HG02938 (cell line): ENCODE measurements around the gene POGLUT3.

ENCODE experiments used
- ATAC-seq: cut with Tn5 transposase; IDR thresholded peaks from one replicate; pipeline ENCODE4 v1.9.1; 2021; ENCODE audit warnings: mild to moderate bottlenecking, moderate library complexity; ENCODE audit not compliant: unreplicated experiment

POGLUT3 gene, protein sequence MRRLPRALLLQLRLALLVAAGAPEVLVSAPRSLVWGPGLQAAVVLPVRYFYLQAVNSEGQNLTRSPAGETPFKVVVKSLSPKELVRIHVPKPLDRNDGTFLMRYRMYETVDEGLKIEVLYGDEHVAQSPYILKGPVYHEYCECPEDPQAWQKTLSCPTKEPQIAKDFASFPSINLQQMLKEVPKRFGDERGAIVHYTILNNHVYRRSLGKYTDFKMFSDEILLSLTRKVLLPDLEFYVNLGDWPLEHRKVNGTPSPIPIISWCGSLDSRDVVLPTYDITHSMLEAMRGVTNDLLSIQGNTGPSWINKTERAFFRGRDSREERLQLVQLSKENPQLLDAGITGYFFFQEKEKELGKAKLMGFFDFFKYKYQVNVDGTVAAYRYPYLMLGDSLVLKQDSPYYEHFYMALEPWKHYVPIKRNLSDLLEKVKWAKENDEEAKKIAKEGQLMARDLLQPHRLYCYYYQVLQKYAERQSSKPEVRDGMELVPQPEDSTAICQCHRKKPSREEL

DNA sequence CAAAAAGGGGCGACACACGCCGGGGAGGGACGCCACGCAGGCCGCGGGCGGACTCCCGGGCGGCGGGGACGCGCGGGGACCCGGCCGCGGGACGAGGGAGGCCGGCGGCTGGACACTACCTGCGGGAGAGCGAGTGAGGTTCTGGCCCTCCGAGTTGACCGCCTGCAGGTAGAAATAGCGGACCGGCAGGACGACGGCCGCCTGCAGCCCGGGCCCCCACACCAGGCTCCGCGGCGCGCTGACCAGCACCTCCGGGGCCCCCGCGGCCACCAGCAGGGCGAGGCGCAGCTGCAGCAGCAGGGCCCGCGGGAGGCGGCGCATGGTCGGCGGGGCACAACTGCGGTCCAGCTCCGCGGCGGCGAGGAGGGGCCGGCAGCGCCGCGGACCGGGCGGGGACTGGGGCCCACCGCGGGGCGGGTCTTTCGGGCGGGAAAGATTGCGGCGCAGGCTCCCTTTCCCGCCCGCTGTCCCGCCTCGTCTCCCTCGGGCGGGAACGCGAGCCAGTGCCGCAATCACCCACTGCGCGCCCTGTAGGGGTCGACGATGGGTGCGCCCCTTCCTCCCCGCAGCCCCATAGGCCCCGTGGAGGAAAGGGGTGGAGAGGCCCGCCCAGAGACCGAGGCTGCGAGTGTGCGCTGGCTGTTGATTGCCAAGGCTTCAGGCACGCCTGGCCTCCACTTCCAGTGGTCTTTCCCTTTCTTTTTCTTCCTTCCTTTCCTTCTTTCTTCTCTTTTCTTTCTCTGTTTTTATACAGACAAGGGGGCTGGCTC is at the start of gene POGLUT3:
POGLUT3 (minus strand) TSS at position 339 of the 770 bp plus-strand sequence; CDS start at position 321, 18 bp downstream.
- ATAC-seq = peak; percentile 47

DNA sequence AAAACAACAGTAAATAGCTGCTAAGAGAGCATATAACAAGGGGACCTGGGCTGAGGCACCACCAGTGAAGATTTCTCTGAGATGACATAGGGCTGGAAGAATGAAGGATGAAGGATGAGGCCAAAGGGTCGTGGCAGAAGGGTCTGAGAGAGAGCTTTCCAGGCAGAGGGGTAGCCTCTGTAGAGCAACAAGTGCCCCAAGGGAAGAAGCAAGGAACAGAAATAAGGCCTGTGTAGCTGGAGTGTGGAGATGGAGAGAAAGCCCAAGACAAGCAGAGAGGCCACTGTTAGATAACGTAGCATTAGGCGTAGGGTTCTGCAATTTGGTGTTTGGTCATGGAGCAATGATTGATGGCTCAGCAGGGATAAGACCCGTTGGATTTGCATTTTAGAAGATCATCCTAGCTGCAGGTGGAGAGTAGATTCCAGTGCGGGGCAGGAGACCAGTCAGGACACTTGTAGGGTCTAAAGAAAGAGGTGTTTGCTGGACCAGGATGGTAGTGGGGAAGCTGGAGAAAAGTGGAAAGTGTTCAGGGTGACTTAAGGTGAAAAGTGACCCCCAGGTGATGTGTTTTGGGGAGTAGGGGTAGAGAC is 47.8 kb upstream of the POGLUT3 start:
- no peak for ATAC-seq

DNA sequence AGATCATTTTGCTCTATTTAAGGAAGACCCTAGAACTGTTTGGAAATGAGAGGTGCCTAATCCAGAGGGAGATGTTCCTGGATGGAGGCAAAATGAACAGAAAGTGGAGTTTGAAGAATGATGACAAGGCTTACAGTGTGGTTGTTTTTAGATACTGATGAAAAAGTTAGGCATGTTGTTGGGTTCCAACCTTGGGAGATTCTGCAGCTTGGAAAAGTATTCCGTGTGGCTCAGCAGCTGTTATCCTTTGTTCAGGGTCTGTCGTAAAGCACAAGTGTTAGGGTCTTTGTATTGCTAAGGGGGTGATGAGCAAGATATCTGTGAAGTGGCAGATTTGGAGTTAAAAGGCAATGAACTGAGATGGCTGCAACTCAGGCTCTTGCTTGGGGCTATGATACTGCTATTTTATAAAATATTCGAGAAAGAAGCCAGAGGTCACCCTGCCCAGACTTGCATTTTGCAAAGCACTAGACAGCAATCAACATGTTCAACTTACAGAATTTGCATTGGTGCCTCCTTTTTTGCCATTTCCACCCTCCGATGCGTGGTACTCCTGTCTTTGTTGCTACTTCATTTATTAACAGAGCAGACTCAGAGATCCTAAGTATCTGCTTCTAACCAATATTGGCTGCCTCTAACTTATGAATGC is 45.3 kb upstream of the POGLUT3 start:
- no peak for ATAC-seq

DNA sequence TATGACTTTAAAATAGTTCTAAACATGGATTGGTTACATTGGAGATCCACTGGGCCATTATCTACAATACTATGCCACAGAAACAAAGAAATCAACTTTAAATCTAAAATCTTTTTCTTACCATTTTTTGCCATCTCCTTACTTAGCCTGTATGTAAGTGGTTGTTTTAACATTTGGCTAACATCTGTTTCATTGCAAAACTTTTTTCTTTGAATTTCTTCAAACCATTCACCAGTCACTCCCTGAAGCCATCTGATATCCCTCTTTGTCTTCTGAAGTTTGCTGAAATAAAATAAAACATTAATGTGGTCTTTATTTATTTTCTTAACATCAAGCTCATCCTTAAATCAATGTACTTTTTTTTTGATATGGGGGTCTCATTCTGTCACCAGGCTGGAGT is 43.3 kb upstream of the POGLUT3 start:
- no peak for ATAC-seq

DNA sequence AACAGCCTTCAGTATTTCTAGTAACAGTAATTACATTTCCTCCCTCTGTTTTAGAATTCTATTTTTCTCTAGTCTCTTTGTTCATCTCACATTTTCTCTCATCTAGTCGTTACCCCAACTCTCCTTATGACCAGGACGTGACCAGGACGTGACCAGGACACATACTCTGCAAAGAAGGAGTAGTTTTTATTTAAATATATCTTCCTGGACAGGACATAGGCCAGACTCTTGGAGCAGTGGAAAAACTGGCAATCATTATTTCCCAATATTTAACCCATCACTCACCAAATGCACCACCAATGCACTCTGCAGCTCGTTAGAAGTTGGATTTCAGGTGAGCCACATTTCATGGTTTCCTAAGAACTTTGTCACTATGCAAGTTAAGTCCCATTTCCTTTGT is 40.3 kb upstream of the POGLUT3 start:
- no peak for ATAC-seq

DNA sequence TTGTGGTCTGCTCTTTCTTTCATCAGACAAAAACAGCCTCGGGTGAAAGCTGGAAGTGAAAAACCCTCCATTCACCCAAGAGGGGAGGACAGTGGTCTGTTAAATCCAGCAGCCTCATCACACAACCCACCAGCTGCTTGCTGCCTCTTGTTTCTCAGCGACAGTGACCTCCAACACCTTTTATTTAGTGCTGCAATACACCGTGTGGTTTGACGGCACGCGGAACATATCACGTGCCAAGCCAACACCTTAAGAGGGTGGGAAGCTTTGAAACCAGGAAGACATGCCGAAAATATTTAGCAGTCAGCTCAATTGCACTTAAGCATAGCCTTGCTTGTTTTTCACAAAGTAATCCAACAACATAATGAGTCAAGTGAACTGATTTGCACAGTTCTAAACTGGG is 39.8 kb upstream of the POGLUT3 start:
- no peak for ATAC-seq

DNA sequence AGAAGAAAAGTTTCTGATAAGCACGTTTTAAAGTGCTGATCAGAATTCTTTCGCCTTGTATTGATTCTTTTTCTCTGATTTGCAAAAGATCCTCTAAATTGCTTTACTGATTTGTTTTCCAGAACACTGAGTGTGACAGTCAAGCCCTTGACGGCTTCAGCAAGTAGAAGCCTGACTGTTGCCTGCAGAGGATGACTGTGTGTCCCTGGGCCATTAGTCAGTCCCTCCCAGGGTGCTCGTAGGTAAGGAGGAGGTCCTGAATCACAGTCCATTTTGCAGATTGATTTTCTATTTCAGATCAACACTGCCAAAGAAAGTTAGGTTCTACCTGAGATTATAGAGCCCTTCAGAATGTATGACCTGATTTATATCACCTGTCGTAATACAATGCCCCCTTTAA is 38.6 kb upstream of the POGLUT3 start:
- no peak for ATAC-seq

DNA sequence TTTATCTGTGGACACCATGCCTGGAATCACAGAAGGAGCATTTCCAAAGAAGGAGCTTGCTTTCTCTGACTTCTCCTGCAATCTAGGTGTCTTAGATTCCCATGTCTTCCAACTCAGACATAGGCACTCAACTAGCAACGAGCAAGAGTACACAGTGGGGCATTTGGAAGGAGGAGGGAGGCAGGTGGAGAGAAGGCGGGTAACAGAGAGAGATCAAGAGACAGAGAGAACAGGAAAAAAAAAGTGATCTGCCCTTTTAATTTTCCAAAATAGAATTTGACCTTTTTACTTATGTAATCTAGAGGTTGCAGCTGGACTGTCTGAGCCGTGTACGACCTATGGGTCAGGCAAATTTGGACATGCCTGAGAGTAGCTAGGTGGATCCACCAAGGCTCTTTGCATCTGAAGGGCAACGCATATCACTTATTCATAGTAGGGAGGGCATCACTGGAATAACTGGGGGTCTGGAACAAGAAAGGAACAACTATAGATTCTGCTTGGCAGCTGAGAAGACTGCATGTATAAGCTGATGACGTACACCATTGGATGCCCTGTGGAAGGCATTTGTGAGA is 37.3 kb upstream of the POGLUT3 start:
- no peak for ATAC-seq

DNA sequence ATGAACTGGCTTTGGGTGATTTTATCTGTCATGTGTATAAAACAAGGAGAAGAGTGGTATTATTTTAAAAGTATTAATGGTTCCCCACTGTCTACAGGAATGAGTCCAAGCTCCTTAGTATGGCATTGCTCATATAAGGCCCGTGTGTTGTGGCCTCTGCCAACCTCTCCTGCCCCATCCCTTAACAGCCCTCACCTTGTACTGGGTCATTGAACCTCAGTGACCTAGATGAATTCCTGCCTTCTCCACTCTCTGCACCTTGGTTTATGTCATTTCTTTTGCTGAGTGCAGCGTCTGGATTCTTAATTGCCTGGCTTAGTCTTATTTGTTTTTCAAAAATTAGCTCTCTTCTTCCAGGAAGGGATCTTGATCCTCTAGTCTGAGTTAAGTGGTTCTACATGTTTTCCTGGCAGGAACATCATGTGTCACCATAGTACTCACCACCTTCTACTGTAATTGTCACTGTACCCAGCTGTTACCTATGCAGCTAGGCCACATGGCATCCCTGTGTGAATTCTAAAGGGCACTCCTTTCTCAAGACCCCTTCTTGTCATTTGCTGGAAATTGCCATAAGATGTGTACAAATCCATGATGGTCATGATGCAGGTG is 36.2 kb upstream of the POGLUT3 start:
- ATAC-seq = no peak

DNA sequence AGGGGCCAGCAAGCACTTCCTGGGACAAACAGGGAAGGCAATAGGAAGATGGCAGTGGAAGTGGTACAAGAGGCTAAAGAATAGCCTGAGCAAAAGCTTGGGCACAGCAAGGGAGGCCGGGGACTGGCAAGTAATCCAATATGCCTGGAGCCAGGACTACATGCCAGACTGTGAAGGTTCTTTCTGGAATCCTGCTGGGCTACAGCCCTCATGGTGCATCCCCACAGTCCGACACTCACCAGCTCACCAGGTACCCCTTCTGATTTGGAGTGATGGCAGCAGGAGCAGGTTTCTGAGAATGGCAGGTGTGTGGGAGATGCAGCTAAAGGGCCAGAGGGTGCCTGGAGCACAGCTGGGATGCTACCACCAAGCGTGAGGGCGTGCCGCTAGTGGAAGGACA is 32.2 kb upstream of the POGLUT3 start:
- no peak for ATAC-seq

DNA sequence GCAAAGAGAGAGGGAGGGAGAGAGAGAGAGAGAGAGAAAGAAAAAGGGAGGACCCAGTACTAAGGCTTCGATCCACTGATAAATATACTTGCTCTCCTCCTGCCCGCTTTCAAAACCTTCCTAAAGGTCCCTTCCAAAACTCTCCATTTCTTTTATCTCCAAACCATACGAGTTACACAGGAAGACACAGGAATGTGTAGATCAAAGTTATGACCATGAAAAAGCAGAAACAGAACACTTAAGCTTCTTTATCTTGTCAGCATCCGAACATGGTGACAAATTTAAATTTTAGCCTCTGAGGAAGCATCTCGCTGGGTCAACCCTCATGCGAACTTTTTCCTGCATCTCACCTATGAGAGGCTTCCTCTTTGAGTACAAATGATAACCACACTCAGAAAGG is 29.2 kb upstream of the POGLUT3 start:
- ATAC-seq = no peak

DNA sequence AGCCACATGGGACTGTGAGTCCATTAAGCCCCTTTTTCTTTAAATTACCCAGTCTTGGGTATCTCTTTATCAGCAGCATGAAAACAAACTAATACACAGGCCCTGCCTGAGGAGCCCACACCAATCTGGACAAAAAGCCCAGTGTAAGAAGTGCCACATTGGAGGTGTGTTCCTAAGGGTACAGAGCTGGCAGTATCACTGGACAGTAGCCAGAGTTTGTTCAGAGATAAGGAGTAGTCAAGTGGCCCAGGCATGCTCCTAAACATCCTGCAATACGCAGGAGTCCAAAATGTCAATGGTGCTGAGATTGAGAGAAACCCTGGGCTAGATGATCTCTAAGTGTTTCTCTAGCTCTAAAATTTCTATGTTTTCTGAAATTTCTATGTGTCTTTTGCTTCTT is 27.0 kb upstream of the POGLUT3 start:
- ATAC-seq = no peak

DNA sequence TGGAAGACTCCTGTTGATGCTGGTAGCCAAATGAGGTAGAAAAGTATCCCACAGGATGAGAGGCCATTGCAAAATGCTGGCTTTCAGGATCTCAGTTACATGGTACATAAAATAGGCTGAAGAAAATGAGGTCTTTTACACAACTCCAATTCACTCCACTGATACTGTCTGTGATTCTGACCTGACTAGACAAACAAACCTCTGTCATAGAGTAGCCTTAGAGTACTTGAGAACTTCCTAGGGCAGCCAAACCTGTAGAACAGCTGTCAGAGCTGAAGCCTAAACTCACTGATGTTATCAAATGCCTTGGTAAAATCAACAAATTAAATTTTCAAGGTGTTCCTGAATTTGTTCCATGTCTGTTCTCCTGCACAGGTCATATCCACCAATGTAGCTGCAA is 26.2 kb upstream of the POGLUT3 start:
- ATAC-seq = no peak

DNA sequence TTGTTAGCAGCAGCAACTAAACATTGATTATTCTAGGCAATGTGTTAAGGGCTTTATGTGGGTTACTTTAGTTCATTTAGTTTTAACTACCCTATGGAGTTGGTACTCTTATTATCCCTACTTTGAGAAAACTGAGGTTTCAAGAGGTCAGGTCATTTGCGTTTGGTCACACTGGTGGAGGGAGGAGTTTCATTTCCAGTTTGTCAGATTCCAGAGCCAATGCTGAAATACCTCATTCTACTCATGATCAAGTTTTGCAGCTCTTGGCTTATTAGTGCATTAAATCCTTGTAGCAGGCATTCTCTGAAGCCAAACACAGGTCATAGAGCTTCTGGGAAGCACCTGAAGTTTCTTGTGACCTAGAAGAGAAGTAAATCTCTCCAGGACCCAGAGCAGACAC is 24.1 kb upstream of the POGLUT3 start:
- no peak for ATAC-seq

DNA sequence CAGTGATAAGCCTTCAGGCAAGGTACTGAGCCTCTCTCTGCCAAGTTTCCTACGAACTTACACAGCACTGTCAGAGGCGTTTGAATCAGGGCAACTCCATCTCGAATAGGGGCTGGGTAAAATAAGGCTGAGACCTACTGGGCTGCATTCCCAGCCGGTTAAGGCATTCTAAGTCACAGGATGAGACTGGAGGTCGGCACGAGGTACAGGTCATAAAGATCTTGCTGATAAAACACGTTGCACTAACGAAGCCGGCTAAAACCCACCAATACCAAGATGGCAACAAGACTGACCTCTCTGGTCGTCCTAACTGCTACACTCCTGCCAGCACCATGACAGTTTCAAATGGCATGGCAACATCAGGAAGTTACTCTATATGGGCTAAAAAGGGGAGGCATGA is 20.4 kb upstream of the POGLUT3 start:
- ATAC-seq = no peak

DNA sequence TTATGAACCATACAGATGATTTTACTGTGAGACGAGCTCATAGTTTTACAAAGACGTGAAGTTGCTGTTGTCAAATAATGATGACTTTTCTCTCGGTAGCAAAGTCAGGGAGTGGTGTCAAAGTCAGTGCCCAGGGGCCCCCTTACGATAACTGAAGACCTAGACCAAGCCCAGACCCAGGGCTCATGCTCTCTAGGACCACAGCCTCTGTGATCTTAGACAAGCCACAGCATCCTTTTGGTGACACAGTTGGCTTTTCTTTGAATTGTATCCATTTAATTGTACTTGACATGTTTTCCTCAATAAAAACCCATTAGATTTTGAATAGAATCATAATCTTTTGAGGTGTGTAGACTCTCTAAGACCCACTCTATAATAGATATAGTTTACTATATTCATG is 17.9 kb upstream of the POGLUT3 start:
- ATAC-seq = no peak

DNA sequence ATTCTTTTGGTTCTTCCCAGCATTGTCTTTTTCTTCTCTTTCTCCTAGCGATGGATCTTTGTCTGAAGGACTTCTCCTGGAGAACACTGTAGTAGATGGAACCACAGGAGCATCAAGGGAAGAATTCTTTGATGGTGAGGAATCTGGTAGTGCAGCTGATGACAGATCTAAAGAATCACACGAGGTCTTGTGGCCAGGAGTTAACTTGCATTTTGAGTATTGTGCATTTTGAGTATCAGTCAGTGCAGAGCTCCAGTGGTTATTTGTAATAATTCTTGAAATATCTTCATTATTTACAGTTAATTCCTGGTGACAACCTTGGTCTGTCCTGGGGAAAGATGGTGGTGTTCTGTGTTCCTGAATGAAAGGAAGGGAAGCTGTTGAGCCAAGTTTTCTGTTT is 14.5 kb upstream of the POGLUT3 start:
- ATAC-seq = no peak

DNA sequence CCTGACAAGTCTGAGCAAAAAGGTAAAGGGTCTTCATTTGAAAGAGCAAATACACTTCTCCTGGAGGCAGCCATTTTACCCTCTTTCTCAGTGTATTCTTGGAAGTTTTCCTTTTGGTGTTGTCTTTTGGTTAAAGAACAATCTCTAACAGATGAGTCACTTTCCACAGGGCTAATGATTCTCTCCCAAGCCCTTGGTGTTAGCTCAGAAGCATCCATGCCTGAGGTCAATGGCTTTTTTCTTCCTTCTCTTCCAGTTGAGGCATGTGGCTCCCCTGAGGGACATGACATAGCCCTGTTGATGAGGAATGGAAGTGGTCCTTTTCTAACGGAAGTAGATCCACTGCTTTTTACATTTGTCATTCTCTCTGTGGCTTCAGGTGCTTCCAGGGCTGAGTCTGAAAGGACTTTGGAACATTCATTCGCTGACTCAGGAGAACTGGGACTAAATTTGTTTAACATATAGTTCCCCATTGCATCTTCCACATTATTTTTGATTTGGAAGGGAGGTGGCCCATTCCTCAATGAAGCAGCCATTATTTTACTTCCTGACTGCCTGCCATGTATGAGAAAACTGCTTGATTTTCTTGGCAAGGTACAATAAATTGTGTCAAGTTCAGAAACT is 13.8 kb upstream of the POGLUT3 start:
- ATAC-seq = no peak

DNA sequence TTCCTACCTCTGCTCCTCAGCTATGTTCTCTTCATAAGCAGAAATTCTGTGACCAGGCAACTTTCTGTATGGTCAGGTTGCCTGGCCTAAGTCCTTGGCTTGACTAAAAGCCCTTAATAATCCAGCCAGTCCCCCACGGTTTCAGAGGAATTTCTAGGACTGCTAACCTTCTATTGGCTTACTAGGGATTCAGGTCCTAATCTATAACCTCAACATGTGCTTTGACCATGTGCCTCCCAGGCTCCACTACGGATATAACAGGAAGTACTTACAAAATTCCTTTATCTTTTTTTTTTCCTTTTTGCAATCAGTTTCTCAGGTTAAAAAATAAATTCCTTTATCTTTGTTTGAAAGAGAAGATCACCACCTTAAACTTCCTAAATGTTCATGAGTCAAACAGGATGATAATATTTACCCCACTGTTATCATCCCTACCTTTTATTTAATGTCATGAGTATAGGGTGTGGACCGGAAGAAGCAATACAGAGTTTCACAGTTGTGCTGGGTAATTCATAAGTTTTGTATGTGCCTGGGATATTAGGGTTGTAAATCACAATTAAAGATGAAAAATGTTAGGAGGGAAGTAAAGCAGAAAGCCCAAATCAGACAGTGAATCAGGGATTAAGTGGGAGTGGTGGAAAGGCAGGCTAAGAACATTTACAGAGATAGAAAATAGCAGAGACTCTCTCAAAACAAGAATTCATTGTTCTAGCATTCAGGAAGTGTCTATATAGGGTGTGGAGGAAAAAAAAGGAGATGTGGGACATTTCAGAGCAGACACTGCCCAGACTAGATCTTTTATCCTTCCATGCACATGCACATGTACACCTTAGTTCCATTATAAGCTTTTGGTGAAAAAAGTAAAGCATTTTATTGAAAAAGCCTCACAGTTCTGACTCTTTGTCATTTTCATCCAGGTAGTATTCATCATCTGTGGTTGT is 10.7 kb upstream of the POGLUT3 start:
- ATAC-seq = no peak
